Coronary artery (tissue), 2 donors: ENCODE results near the gene SYTL2.

Experiments used
- DNase-seq: peaks from one replicate; pipeline ENCODE4 v3.0.0-alpha.2; 2017; ENCODE audit warnings: low spot score
- H3K27ac ChIP-seq, 2 donors: fragments of 200-600 bp; sonication (generic); one replicate each; pipeline ENCODE4 v1.5.1; 2016 to 2019
- H3K4me3 ChIP-seq: fragments of 200-600 bp; sonication (generic); 2 replicates; pipeline ENCODE4 v1.5.1; 2016; ENCODE audit warnings: mild to moderate bottlenecking, moderate library complexity
- TF ChIP-seq, protein P1 (sequence below): fragments of 200-600 bp; sonication (generic); IDR thresholded peaks from one replicate; pipeline ENCODE4 v1.5.1; 2019; ENCODE audit warnings: antibody characterized with exemption

The SYTL2 gene

GRCh38 chr11:85752201-85752889, 58.6 kb downstream of the SYTL2 start:
- DNase-seq = no peak
- Histone ChIP-seq H3K4me3 (no peak overlapping the region), H3K27ac (no peak overlapping the region)
- TF ChIP-seq, protein P1, sequence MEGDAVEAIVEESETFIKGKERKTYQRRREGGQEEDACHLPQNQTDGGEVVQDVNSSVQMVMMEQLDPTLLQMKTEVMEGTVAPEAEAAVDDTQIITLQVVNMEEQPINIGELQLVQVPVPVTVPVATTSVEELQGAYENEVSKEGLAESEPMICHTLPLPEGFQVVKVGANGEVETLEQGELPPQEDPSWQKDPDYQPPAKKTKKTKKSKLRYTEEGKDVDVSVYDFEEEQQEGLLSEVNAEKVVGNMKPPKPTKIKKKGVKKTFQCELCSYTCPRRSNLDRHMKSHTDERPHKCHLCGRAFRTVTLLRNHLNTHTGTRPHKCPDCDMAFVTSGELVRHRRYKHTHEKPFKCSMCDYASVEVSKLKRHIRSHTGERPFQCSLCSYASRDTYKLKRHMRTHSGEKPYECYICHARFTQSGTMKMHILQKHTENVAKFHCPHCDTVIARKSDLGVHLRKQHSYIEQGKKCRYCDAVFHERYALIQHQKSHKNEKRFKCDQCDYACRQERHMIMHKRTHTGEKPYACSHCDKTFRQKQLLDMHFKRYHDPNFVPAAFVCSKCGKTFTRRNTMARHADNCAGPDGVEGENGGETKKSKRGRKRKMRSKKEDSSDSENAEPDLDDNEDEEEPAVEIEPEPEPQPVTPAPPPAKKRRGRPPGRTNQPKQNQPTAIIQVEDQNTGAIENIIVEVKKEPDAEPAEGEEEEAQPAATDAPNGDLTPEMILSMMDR = no peak

- Histone ChIP-seq H3K27ac (no peak overlapping the region), H3K4me3 (no peak overlapping the region)
- no peak for DNase-seq
Observed at GRCh38 chr11:85751724-85752123, 59.2 kb downstream of the SYTL2 start.

DNA sequence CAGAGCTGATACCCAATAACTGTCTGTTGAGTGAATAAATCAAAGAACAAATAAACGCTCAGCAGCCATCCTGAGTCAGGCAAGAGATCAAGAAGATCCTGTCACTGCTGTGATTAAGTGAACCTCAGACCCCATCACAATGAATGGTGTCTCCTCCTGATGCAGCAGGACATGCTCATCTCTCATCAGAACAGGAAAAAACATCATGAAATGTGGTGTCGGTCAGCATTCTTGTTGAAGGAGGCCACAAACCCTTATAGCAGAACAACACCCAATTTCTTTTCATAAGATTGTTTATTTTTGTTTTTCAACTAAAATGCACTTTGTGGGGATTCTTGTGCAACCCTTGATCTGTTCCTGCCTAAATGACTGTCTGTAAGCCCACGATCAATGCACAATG, 60.3 kb downstream of the SYTL2 start:
- peak overlapping the region in 1 of 2 donors; percentile 21 for H3K27ac ChIP-seq
- H3K4me3 ChIP-seq = no peak overlapping the region
- TF ChIP-seq, protein P1 = no peak
- DNase-seq = no peak

More at GRCh38 chr11:85751724-85752123, 59.2 kb downstream of the SYTL2 start:
- TF ChIP-seq, protein P1 = no peak

GRCh38 chr11:85749884-85750283, 61.1 kb downstream of the SYTL2 start:
- TF ChIP-seq, protein P1 = no peak
- H3K4me3 ChIP-seq = no peak overlapping the region
- peak overlapping the region in 1 of 2 donors; percentile 21 for H3K27ac ChIP-seq
- no peak for DNase-seq

- TF ChIP-seq, protein P1 = no peak
- DNase-seq = no peak
- no peak overlapping the region for H3K4me3 ChIP-seq
- H3K27ac ChIP-seq = peak overlapping the region in 1 of 2 donors; percentile 21
Observed at GRCh38 chr11:85749287-85749834, 61.6 kb downstream of the SYTL2 start.

GRCh38 chr11:85748455-85748891, 62.5 kb downstream of the SYTL2 start:
- Histone ChIP-seq H3K4me3 (no peak overlapping the region), H3K27ac (no peak overlapping the region)
- no peak for DNase-seq
- TF ChIP-seq, protein P1 = no peak

GRCh38 chr11:85746670-85747069, 64.3 kb downstream of the SYTL2 start:
- Histone ChIP-seq H3K4me3 (no peak overlapping the region), H3K27ac (no peak overlapping the region)
- TF ChIP-seq, protein P1 = no peak
- DNase-seq = no peak
